CD14-positive monocyte (primary cell): ENCODE results near the gene LTBP2. TPM values are rescaled to one million over a fixed set of nuclear protein-coding genes. Genes with fewer than 3 reads are reported as not detected.

Source experiments
- DNase-seq, 3 donors: peaks; one replicate each; pipeline ENCODE4 v3.0.0-alpha.2; 2011 to 2022
- H2AFZ ChIP-seq: 2 replicates; pipeline ENCODE4 v1.6.0; 2012; ENCODE audit warnings: mild to moderate bottlenecking, low read depth, low read length, inconsistent platforms; ENCODE audit not compliant: insufficient read depth, poor library complexity, severe bottlenecking
- H3K27ac ChIP-seq, 2 donors: 1 replicate in 1 of 2; 2 replicates in 1 of 2; pipeline ENCODE4 v1.5.1; 2012 to 2013; ENCODE audit warnings: low read length in 2 of 2, control low read depth in 1 of 2, inconsistent platforms in 1 of 2, low read depth in 1 of 2, mild to moderate bottlenecking in 1 of 2
- H3K27me3 ChIP-seq, 2 donors: one replicate each; pipeline versions ENCODE4 v1.6.0 to v1.6.1; 2011 to 2013; ENCODE audit warnings: low read length in 2 of 2; ENCODE audit not compliant: control insufficient read depth in 2 of 2, insufficient read depth in 2 of 2
- H3K36me3 ChIP-seq, 2 donors: replicated peaks in 1 of 2; 1 replicate in 1 of 2; 2 replicates in 1 of 2; pipeline versions ENCODE4 v1.5.1 to v1.6.1; 2012 to 2013; ENCODE audit warnings: low read length in 2 of 2, control low read depth in 1 of 2, inconsistent platforms in 1 of 2, mild to moderate bottlenecking in 1 of 2; ENCODE audit not compliant: insufficient read depth in 2 of 2, control insufficient read depth in 1 of 2
- H3K4me1 ChIP-seq, 2 donors: 1 replicate in 1 of 2; 2 replicates in 1 of 2; pipeline versions ENCODE4 v1.5.1 to v1.6.1; 2012 to 2013; ENCODE audit warnings: low read length in 2 of 2, control low read depth in 1 of 2, inconsistent platforms in 1 of 2, mild to moderate bottlenecking in 1 of 2, moderate library complexity in 1 of 2; ENCODE audit not compliant: insufficient read depth in 2 of 2, control insufficient read depth in 1 of 2
- H3K4me2 ChIP-seq: replicated peaks from 2 replicates; pipeline ENCODE3; 2012; ENCODE audit warnings: low read length, moderate library complexity, mild to moderate bottlenecking; ENCODE audit not compliant: poor library complexity, severe bottlenecking; ENCODE audit errors: extremely low read depth
- H3K4me3 ChIP-seq, 3 experiments: fragments of 200-600 bp in 1 of 3; sonication (generic) in 1 of 3; replicated peaks in 1 of 3; 1 replicate in 2 of 3; 2 replicates in 1 of 3; pipeline ENCODE4 v1.5.1; 2011 to 2013; ENCODE audit warnings: low read length in 3 of 3, mild to moderate bottlenecking in 3 of 3, control low read depth in 2 of 3, low read depth in 2 of 3, inconsistent platforms in 1 of 3, moderate library complexity in 1 of 3
- H3K79me2 ChIP-seq: 2 replicates; pipeline ENCODE4 v1.6.0; 2012; ENCODE audit warnings: mild to moderate bottlenecking, control low read depth, inconsistent platforms, low read length, moderate library complexity; ENCODE audit not compliant: insufficient read depth
- H3K9ac ChIP-seq: 2 replicates; pipeline ENCODE4 v1.6.0; 2017; ENCODE audit warnings: low read length, mild to moderate bottlenecking; ENCODE audit not compliant: insufficient read depth, poor library complexity, severe bottlenecking
- H3K9me3 ChIP-seq, 2 donors: replicated peaks in 1 of 2; 1 replicate in 1 of 2; 2 replicates in 1 of 2; pipeline versions ENCODE4 v1.5.1 to v1.6.1; 2012 to 2013; ENCODE audit warnings: low read length in 2 of 2, control low read depth in 1 of 2; ENCODE audit not compliant: control insufficient read depth in 1 of 2, insufficient read depth in 1 of 2
- H4K20me1 ChIP-seq: 2 replicates; pipeline ENCODE4 v1.6.0; 2012; ENCODE audit warnings: mild to moderate bottlenecking, low read length, control low read depth, moderate library complexity; ENCODE audit not compliant: insufficient read depth
- H3K27ac Mint-ChIP-seq, 7 donors: one replicate each; pipeline ENCODE4 v1.8.0; 2020; ENCODE audit warnings: mild to moderate bottlenecking in 7 of 7, mixed read lengths in 7 of 7, moderate library complexity in 6 of 7, inconsistent platforms in 2 of 7
- H3K27me3 Mint-ChIP-seq, 3 donors: one replicate each; pipeline ENCODE4 v1.8.0; 2021 to 2022; ENCODE audit warnings: low read depth in 3 of 3, mild to moderate bottlenecking in 3 of 3, mixed read lengths in 3 of 3, moderate library complexity in 3 of 3, inconsistent platforms in 1 of 3
- H3K36me3 Mint-ChIP-seq, 2 donors: one replicate each; pipeline ENCODE4 v1.8.0; 2020; ENCODE audit warnings: mixed read lengths in 2 of 2, inconsistent platforms in 1 of 2, mild to moderate bottlenecking in 1 of 2
- H3K4me1 Mint-ChIP-seq: one replicate; pipeline ENCODE4 v1.8.0; 2020; ENCODE audit warnings: mild to moderate bottlenecking, mixed read lengths
- H3K4me3 Mint-ChIP-seq, 2 donors: one replicate each; pipeline ENCODE4 v1.8.0; 2020; ENCODE audit warnings: mild to moderate bottlenecking in 2 of 2, mixed read lengths in 2 of 2, moderate library complexity in 1 of 2
- H3K9me3 Mint-ChIP-seq, 7 donors: one replicate each; pipeline ENCODE4 v1.8.0; 2020 to 2022; ENCODE audit warnings: mixed read lengths in 7 of 7, mild to moderate bottlenecking in 6 of 7, moderate library complexity in 6 of 7, inconsistent platforms in 2 of 7
- CTCF ChIP-seq: fragments of 200-600 bp; IDR thresholded peaks from one replicate; pipeline ENCODE4 v1.8.0; 2022; ENCODE audit warnings: antibody characterized with exemption, mild to moderate bottlenecking
- WGBS: methylation state at CpG from one replicate; pipeline ENCODE4 v1.1.5; 2013; ENCODE audit warnings: missing lambda C conversion rate; ENCODE audit not compliant: insufficient coverage; 5-methylcytosine and 5-hydroxymethylcytosine counted together
- intact Hi-C, 2 donors: fragments of 100-400 bp; cut with micrococcal nuclease; formaldehyde crosslinking; loops; one replicate each; pipeline versions ENCODE4 v1.15.0 to v1.15.1; 2023
- polyA plus RNA-seq, 3 donors: library from polyadenylated mRNA; depleted of rRNA in 1 of 3; unstranded in 2 of 3; stranded (reverse) in 1 of 3; fragments of 300-500 nt in 2 of 3; fragments of >200 nt in 1 of 3; fragmentation: Illumina TruSeq in 2 of 3; gene quantifications; 1 replicate in 2 of 3; 2 replicates in 1 of 3; pipeline ENCODE4 v1.2.3, GENCODE V29; 2012 to 2021

Gene LTBP2
- polyA plus RNA-seq, 3 donors: 0.04 to 0.24 (median 0.11) TPM

- peaks cover 17% of the 10 kb centered on the region for H3K4me1 Mint-ChIP-seq
These were observed 16.9 kb downstream of the LTBP2 start for GRCh38 chr14:74595006-74595735.

GRCh38 chr14:74594606-74595005 is 17.4 kb downstream of the LTBP2 start:
- no peak for TF ChIP-seq CTCF
- WGBS: 94% methylated on average over 5 of the region's 5 CpGs

More at GRCh38 chr14:74595006-74595735, 16.9 kb downstream of the LTBP2 start:
- Histone ChIP-seq H3K4me1 (peaks cover 17 to 20% of the 10 kb centered on the region in 2 donors), H3K9me3 (no peaks in the 10 kb centered on the region), H3K36me3 (no peaks in the 10 kb centered on the region), H3K4me3 (no peak overlapping the region), H4K20me1 (no peaks in the 10 kb centered on the region), H3K9ac (no peak overlapping the region), H3K79me2 (no peaks in the 10 kb centered on the region), H3K4me2 (no peak overlapping the region), H3K27ac (no peak overlapping the region), H2AFZ (no peak overlapping the region), H3K27me3 (no peaks in the 10 kb centered on the region)
- TF ChIP-seq CTCF: no peak
- Mint-ChIP-seq H3K27me3 (peaks cover 0 to 3% (median 2%) of the 10 kb centered on the region in 3 donors), H3K27ac (no peak overlapping the region), H3K36me3 (no peaks in the 10 kb centered on the region), H3K9me3 (no peaks in the 10 kb centered on the region), H3K4me3 (no peak overlapping the region)
- intact Hi-C loops: no loop called here
- DNase-seq: no peak
- 89% methylated on average over 14 of the region's 15 CpGs for WGBS

More at GRCh38 chr14:74594606-74595005, 17.4 kb downstream of the LTBP2 start:
- Histone ChIP-seq H3K4me2 (no peak overlapping the region), H3K4me1 (peaks cover 17 to 20% of the 10 kb centered on the region in 2 donors), H3K9ac (no peak overlapping the region), H3K36me3 (no peaks in the 10 kb centered on the region), H4K20me1 (no peaks in the 10 kb centered on the region), H3K79me2 (no peaks in the 10 kb centered on the region), H3K4me3 (no peak overlapping the region), H2AFZ (no peak overlapping the region), H3K27me3 (no peaks in the 10 kb centered on the region), H3K27ac (no peak overlapping the region), H3K9me3 (no peaks in the 10 kb centered on the region)
- Mint-ChIP-seq H3K9me3 (no peaks in the 10 kb centered on the region), H3K4me1 (peaks cover 17% of the 10 kb centered on the region), H3K27ac (no peak overlapping the region), H3K4me3 (no peak overlapping the region), H3K36me3 (no peaks in the 10 kb centered on the region), H3K27me3 (peaks cover 0 to 3% (median 2%) of the 10 kb centered on the region in 3 donors)
- DNase-seq: no peak
- intact Hi-C loops: no loop called here
